HepG2 (cell line): ENCODE results near the gene CCNB2. TPM values are rescaled to one million over a fixed set of nuclear protein-coding genes. Genes with fewer than 3 reads are reported as not detected.

Experiments used
- ATAC-seq: fragments of 200-7000 bp; cut with Tn5 transposase; 3 replicates; pipeline ENCODE4 v1.9.1; 2020; ENCODE audit warnings: mild to moderate bottlenecking, moderate library complexity
- BruUV-seq: library from RNA; stranded (reverse); fragments of 400-500 nt; replicated peaks from 2 replicates; lab custom pipeline; 2021; lab: Mats Ljungman, UMichigan
- CTCF ChIA-PET: fragments of 300-600 bp; formaldehyde crosslinking; extraction: SDS; loops from one replicate; lab custom pipeline; 2021; ENCODE audit warnings: low total read pairs, inconsistent platforms, low intra/inter-chr PET ratio; lab: Yijun Ruan, JAX
- POLR2A ChIA-PET: fragments of 350-600 bp; sonication (Branson Sonifier 250); formaldehyde crosslinking; loops from one replicate; lab custom pipeline; 2020; ENCODE audit warnings: antibody characterized with exemption, inconsistent platforms; lab: Yijun Ruan, JAX
- DNase-seq: peaks from one replicate; pipeline ENCODE4 v3.0.0-alpha.2; 2015; ENCODE audit warnings: low spot score
- FAIRE-seq: peaks from 3 replicates; lab custom pipeline; 2011; peaks lifted over from hg19 to GRCh38; lab: Jason Lieb, UNC
- H2AFZ ChIP-seq: one replicate; pipeline ENCODE4 v1.6.1; 2011; ENCODE audit warnings: low read length, inconsistent platforms
- H3K27ac ChIP-seq: fragments of 300-600 bp; 3 replicates; pipeline ENCODE4 v1.8.0; 2011; ENCODE audit warnings: mixed run types, mild to moderate bottlenecking, mixed read lengths, low read length, inconsistent platforms; ENCODE audit not compliant: insufficient read depth; ENCODE audit errors: extremely low read length
- H3K27me3 ChIP-seq, 2 experiments: fragments of 200-600 bp in 1 of 2; 2 replicates in 1 of 2; 3 replicates in 1 of 2; pipeline versions ENCODE4 v1.6.0 to v1.8.0; 2011; ENCODE audit warnings: low read length in 2 of 2, mild to moderate bottlenecking in 2 of 2, moderate library complexity in 2 of 2, inconsistent platforms in 1 of 2; ENCODE audit not compliant: insufficient read depth in 2 of 2, control insufficient read depth in 1 of 2
- H3K36me3 ChIP-seq, 2 experiments: fragments of 200-600 bp in 1 of 2; replicated peaks in 1 of 2; 2 replicates in 1 of 2; 3 replicates in 1 of 2; pipeline versions ENCODE4 v1.5.1 to v1.8.0; 2011; ENCODE audit warnings: low read length in 2 of 2, inconsistent platforms in 1 of 2; ENCODE audit not compliant: insufficient read depth in 2 of 2, control insufficient read depth in 1 of 2
- H3K4me1 ChIP-seq: 2 replicates; pipeline ENCODE4 v1.5.1; 2012; ENCODE audit warnings: low read length, inconsistent platforms; ENCODE audit not compliant: insufficient read depth
- H3K4me2 ChIP-seq: 2 replicates; pipeline ENCODE4 v1.6.0; 2011; ENCODE audit warnings: low read depth, low read length, inconsistent platforms
- H3K4me3 ChIP-seq, 3 experiments: fragments of 200-600 bp in 1 of 3; sonication (generic), shearing (Covaris generic) in 1 of 3; replicated peaks in 1 of 3; 2 replicates each; pipeline ENCODE4 v1.5.1; 2011 to 2016; ENCODE audit warnings: low read length in 3 of 3, inconsistent platforms in 2 of 3, low read depth in 2 of 3, mild to moderate bottlenecking in 2 of 3, control low read depth in 1 of 3, mixed read lengths in 1 of 3; ENCODE audit not compliant: insufficient read depth in 1 of 3
- H3K79me2 ChIP-seq: one replicate; pipeline ENCODE4 v1.6.1; 2011; ENCODE audit warnings: low read length, inconsistent platforms; ENCODE audit not compliant: insufficient read depth
- H3K9ac ChIP-seq: 2 replicates; pipeline ENCODE4 v1.6.0; 2011; ENCODE audit warnings: mild to moderate bottlenecking, low read depth, low read length, inconsistent platforms; ENCODE audit not compliant: insufficient read depth
- H3K9me3 ChIP-seq: 2 replicates; pipeline ENCODE4 v1.5.1; 2012; ENCODE audit warnings: mild to moderate bottlenecking, low read length
- H4K20me1 ChIP-seq: 2 replicates; pipeline ENCODE4 v1.6.0; 2011; ENCODE audit warnings: inconsistent platforms, mild to moderate bottlenecking, low read length, moderate library complexity; ENCODE audit not compliant: insufficient read depth
- JUNB ChIP-seq: sonication (generic); formaldehyde crosslinking; IDR thresholded peaks from 2 replicates; pipeline ENCODE4 v1.8.0; 2022; ENCODE audit warnings: missing genetic modification reagents, mild to moderate bottlenecking, borderline replicate concordance
- KDM2A ChIP-seq: sonication (generic); formaldehyde crosslinking; IDR thresholded peaks from 2 replicates; pipeline ENCODE4 v1.4.0; 2020; ENCODE audit warnings: low read depth, missing genetic modification reagents, borderline replicate concordance
- NFYC ChIP-seq: IDR thresholded peaks from 2 replicates; pipeline ENCODE4 v1.6.1; 2016; ENCODE audit warnings: missing genetic modification reagents, missing compliant biosample characterization
- NR2F6 ChIP-seq, 2 experiments: IDR thresholded peaks; 2 replicates each; pipeline ENCODE4 v1.6.1; 2016; ENCODE audit warnings: antibody characterized with exemption in 1 of 2, mild to moderate bottlenecking in 1 of 2
- POGZ ChIP-seq: sonication (generic); formaldehyde crosslinking; IDR thresholded peaks from 2 replicates; pipeline ENCODE4 v1.4.0; 2020; ENCODE audit warnings: mild to moderate bottlenecking, missing genetic modification reagents
- SIX4 ChIP-seq: sonication (generic); formaldehyde crosslinking; IDR thresholded peaks from 2 replicates; pipeline ENCODE4 v1.4.0; 2020; ENCODE audit warnings: missing genetic modification reagents
- TBL1XR1 ChIP-seq: fragments of 150-350 bp; IDR thresholded peaks from 2 replicates; pipeline ENCODE4 v1.6.1; 2014; ENCODE audit warnings: borderline replicate concordance, low read length; ENCODE audit not compliant: partially characterized antibody
- TEAD3 ChIP-seq: optimal IDR thresholded peaks from 2 replicates; pipeline ENCODE3; 2016; ENCODE audit warnings: borderline replicate concordance
- ZNF329 ChIP-seq: sonication (generic); formaldehyde crosslinking; IDR thresholded peaks from 2 replicates; pipeline ENCODE4 v1.9.0; 2021; ENCODE audit warnings: low read depth, mild to moderate bottlenecking, missing genetic modification reagents
- ZNF44 ChIP-seq: sonication (generic); formaldehyde crosslinking; IDR thresholded peaks from 2 replicates; pipeline ENCODE4 v1.5.1; 2020; ENCODE audit warnings: mild to moderate bottlenecking, missing genetic modification reagents
- ZNF451 ChIP-seq: sonication (generic); formaldehyde crosslinking; IDR thresholded peaks from 2 replicates; pipeline ENCODE4 v1.5.0; 2020; ENCODE audit warnings: mild to moderate bottlenecking, missing genetic modification reagents
- ZNF674 ChIP-seq: sonication (generic); formaldehyde crosslinking; IDR thresholded peaks from 2 replicates; pipeline ENCODE4 v1.5.0; 2020; ENCODE audit warnings: low read depth, mild to moderate bottlenecking, missing genetic modification reagents
- ZNF816 ChIP-seq: sonication (generic); formaldehyde crosslinking; IDR thresholded peaks from 2 replicates; pipeline ENCODE4 v1.8.0; 2022; ENCODE audit warnings: missing genetic modification reagents, mild to moderate bottlenecking, borderline replicate concordance
- WGBS: methylation state at CpG from one replicate; pipeline ENCODE4 v1.1.6; 2017; ENCODE audit warnings: low lambda C conversion rate; 5-methylcytosine and 5-hydroxymethylcytosine counted together
- in situ Hi-C: cut with HindIII; loops from 2 replicates; pipeline ENCODE4 v1.10.0; 2017; ENCODE audit warnings: low pct_unique_long_range_greater_than_20kb; ENCODE audit not compliant: extremely low pct_ligation_motif_present
- intact Hi-C: fragments of 100-400 bp; cut with micrococcal nuclease; formaldehyde crosslinking; loops from one replicate; pipeline ENCODE4 v1.10.0; 2022; ENCODE audit not compliant: unreplicated experiment
- polyA plus RNA-seq, 8 experiments: library from polyadenylated mRNA; depleted of rRNA in 3 of 8; stranded (reverse) in 7 of 8; unstranded in 1 of 8; fragments of >200 nt; fragmentation: Illumina TruSeq in 4 of 8; extraction: Trizol in 4 of 8; gene quantifications; 2 replicates each; pipeline versions ENCODE4 v1.2.1 to v1.2.3, GENCODE V29; 2011 to 2016; ENCODE audit warnings: low read depth in 4 of 8, missing spikeins in 1 of 8, mixed read lengths in 1 of 8; ENCODE audit not compliant: insufficient read depth in 1 of 8
- total RNA-seq, 5 experiments: library from RNA; depleted of rRNA; stranded (reverse); fragments of >200 nt; fragmentation: Illumina TruSeq; extraction: Trizol; gene quantifications; 2 replicates each; pipeline ENCODE4 v1.2.3, GENCODE V29; 2016; ENCODE audit warnings: low read depth in 1 of 5
- TF ChIP-seq, protein P1 (sequence below): IDR thresholded peaks from 2 replicates; pipeline ENCODE4 v1.4.0; 2020; ENCODE audit warnings: mild to moderate bottlenecking, missing genetic modification reagents

The CCNB2 gene
- total and polyA plus RNA-seq, 2 of the 13 experiments (the other 11 are each of a cell fraction or from before 2014, with no cell fraction given), result 43.5 to 80.9 TPM

DNA sequence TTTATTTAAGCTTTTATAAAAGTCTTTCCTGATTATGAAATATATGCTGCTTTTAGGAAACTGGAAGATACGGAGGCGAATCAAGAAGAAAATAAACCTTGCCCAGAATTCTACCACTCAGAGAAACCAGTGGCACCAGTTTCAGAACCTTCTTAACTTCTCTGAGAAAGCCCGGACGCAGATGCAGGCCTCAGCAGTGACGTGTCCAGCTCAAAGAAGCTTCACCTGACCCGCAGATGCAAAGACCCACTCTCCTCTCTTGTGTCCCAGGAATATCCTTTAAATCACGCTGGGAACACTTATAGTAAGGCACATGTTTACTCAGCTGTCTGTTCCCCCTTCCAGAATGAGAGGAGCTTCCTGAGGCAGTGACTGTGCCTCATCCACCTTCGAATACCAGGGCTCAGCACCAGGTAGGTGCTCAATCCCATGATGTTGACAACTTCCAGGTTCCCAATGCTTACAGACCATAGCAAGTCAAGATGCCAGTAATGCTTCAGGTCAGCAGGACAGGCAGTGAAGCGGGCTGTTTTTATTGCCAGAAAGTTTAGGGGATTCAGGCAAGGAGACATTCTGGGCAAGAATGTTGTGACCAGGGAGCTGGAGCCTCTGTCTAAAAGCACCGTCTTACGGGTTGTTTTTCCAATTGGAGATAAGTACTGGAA is 61.8 kb downstream of the CCNB2 start:
- ATAC-seq, result no peak
- Histone ChIP-seq H2AFZ (no peak overlapping the region), H3K27ac (peak overlapping the region; percentile 43), H3K36me3 (peaks cover 7 to 11% of the 10 kb centered on the region in 2 experiments; a peak in 4 of 5 replicates), H3K27me3 (no peaks in the 10 kb centered on the region), H3K79me2 (no peaks in the 10 kb centered on the region), H4K20me1 (no peaks in the 10 kb centered on the region), H3K4me3 (no peak overlapping the region), H3K9ac (no peak overlapping the region), H3K9me3 (no peaks in the 10 kb centered on the region), H3K4me1 (peaks cover 52% of the 10 kb centered on the region), H3K4me2 (no peak overlapping the region)
- WGBS, result 84% methylated on average over 10 of the region's 11 CpGs
- in situ Hi-C loops, result loop anchor here (5.0 to 10.0 kb wide), 2 partner anchors 248 to 326 kb away; no protein-coding TSS in a partner anchor
- TF ChIP-seq ZNF329 (CRISPR knock-in tag) (no peak), JUNB (CRISPR knock-in tag) (no peak), ZNF816 (no peak), SIX4 (CRISPR knock-in tag) (no peak), TEAD3 (CRISPR knock-in tag) (peak; percentile 20), ZNF451 (CRISPR knock-in tag) (no peak)
- intact Hi-C loops, result no loop called here
- no peak for FAIRE-seq
- CTCF ChIA-PET, result no interaction called here
- no TSS peak for BruUV-seq
- DNase-seq, result no peak
- POLR2A ChIA-PET, result interaction anchor here (1.3 kb wide), 1 partner anchor 206 kb away, joined by 4 read pairs; the partner anchor contains the start of gene MYO1E

DNA sequence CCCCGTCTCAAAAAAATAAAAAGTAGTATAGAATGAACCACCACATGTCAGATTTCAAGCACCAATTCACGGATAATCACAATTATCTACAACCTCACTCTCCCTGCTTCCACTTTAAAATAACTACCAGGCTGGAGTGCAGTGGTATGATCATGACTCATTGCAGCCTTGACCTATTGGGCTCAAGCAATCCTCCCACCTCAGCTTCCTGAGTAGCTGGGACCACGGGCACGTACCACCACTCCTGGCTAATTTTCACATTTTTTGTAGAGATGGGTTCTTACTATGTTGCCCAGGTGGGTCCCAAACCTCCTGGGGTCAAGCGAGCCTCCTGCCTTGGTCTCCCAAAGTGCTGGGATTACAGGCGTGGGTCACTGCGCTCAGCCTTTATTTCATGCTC is 63.6 kb downstream of the CCNB2 start:
- DNase-seq, result peak; percentile 39
- no TSS peak for BruUV-seq
- peak; percentile 65 for ATAC-seq
- Histone ChIP-seq H3K27me3 (no peaks in the 10 kb centered on the region), H3K9me3 (no peaks in the 10 kb centered on the region), H3K4me2 (no peak overlapping the region), H2AFZ (no peak overlapping the region), H4K20me1 (no peaks in the 10 kb centered on the region), H3K27ac (no peak overlapping the region), H3K4me1 (peaks cover 52% of the 10 kb centered on the region), H3K36me3 (peaks cover 6 to 9% of the 10 kb centered on the region in 2 experiments; a peak in 4 of 5 replicates), H3K9ac (no peak overlapping the region), H3K4me3 (no peak overlapping the region), H3K79me2 (no peaks in the 10 kb centered on the region)
- intact Hi-C loops, result no loop called here
- FAIRE-seq, result peak; percentile 34
- CTCF ChIA-PET, result no interaction called here
- in situ Hi-C loops, result loop anchor here (5.0 to 10.0 kb wide), 2 partner anchors 246 to 324 kb away; no protein-coding TSS in a partner anchor
- POLR2A ChIA-PET, result no interaction called here
- 70% methylated on average over 7 of the region's 7 CpGs for WGBS
- TF ChIP-seq POGZ (CRISPR knock-in tag) (peak; percentile 61; the same call in 1 of the 2 replicates), KDM2A (CRISPR knock-in tag) (no peak), ZNF674 (CRISPR knock-in tag) (no peak), TBL1XR1 (no peak), ZNF44 (CRISPR knock-in tag) (no peak), NR2F6 (IDR thresholded peaks at IDR 0.05) (peak; percentile 42; the same call in 1 of the 2 replicates), NR2F6 (CRISPR knock-in tag; IDR thresholded peaks at IDR 0.05) (peak; percentile 81), NFYC (CRISPR knock-in tag) (0 out of 2 replicates have a peak, but pooled peaks have one; percentile 21)
- TF ChIP-seq, protein P1, sequence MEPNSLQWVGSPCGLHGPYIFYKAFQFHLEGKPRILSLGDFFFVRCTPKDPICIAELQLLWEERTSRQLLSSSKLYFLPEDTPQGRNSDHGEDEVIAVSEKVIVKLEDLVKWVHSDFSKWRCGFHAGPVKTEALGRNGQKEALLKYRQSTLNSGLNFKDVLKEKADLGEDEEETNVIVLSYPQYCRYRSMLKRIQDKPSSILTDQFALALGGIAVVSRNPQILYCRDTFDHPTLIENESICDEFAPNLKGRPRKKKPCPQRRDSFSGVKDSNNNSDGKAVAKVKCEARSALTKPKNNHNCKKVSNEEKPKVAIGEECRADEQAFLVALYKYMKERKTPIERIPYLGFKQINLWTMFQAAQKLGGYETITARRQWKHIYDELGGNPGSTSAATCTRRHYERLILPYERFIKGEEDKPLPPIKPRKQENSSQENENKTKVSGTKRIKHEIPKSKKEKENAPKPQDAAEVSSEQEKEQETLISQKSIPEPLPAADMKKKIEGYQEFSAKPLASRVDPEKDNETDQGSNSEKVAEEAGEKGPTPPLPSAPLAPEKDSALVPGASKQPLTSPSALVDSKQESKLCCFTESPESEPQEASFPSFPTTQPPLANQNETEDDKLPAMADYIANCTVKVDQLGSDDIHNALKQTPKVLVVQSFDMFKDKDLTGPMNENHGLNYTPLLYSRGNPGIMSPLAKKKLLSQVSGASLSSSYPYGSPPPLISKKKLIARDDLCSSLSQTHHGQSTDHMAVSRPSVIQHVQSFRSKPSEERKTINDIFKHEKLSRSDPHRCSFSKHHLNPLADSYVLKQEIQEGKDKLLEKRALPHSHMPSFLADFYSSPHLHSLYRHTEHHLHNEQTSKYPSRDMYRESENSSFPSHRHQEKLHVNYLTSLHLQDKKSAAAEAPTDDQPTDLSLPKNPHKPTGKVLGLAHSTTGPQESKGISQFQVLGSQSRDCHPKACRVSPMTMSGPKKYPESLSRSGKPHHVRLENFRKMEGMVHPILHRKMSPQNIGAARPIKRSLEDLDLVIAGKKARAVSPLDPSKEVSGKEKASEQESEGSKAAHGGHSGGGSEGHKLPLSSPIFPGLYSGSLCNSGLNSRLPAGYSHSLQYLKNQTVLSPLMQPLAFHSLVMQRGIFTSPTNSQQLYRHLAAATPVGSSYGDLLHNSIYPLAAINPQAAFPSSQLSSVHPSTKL, result peak; percentile 63
